SK-MEL-5 (cell line): ENCODE measurements around the gene CLN6. TPM values are rescaled to one million over a fixed set of nuclear protein-coding genes. Genes with fewer than 3 reads are reported as not detected.
"Not testable (repeated sequence)": the region's sequence is repeated elsewhere in the genome, so short reads cannot be mapped to it uniquely, and the experiment has no call there.

Experiments
- DNase-seq: peaks from one replicate; pipeline ENCODE4 v3.0.0-alpha.2; 2016; ENCODE audit warnings: low read depth, low spot score
- in situ Hi-C: cut with HindIII; loops from 2 replicates; pipeline ENCODE4 v1.10.0; 2016; ENCODE audit warnings: low sequenced_read_pairs, high pct_unique_total_duplicates, low pct_unique_long_range_greater_than_20kb
- total RNA-seq: library from RNA; depleted of rRNA; stranded (reverse); fragments of >200 nt; shearing (Covaris generic); gene quantifications from 2 replicates; pipeline ENCODE4 v1.2.3, GENCODE V29; 2014

CLN6 gene
- total RNA-seq, 1 experiment from 2014 or later, result 52.4 TPM

DNA sequence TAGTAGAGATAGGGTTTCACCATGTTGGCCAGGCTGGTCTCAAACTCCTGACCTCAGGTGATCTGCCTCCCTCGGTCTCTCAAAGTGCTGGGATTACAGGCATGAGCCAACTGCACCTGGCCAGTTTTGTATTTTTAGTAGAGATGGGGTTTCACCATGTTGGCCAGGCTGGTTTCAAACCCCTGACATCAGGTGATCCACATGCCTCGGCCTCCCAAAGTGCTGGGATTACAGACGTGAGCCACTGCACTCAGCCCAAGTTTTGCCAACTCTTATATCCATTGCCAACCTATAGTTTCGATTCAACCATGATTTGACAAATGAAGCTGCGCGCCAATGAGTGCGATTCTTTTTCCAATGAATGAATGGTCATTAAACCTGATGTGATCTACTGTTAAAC lies 26.5 kb downstream of the CLN6 start:
- in situ Hi-C loops, DNase-seq: not testable (repeated sequence)

DNA sequence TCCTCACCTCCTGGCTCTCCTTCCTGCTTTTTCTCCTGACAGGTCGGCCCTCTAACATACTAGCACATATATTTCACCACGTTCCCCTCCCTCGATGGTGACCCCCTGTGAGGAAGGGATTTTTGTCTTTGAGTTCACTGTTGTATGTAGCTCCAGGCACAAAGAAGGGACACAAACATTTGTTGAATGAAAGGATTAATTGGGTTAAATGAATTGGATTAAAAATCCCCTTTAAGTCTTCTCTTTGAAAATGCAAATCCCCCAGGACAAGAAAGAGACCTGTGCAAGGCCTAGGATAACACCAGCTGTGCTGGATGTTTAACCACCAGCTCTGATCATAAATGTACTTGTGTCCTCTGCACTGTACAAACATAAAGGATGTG lies 27.7 kb downstream of the CLN6 start:
- in situ Hi-C loops, result no loop called here
- DNase-seq, result no peak

DNA sequence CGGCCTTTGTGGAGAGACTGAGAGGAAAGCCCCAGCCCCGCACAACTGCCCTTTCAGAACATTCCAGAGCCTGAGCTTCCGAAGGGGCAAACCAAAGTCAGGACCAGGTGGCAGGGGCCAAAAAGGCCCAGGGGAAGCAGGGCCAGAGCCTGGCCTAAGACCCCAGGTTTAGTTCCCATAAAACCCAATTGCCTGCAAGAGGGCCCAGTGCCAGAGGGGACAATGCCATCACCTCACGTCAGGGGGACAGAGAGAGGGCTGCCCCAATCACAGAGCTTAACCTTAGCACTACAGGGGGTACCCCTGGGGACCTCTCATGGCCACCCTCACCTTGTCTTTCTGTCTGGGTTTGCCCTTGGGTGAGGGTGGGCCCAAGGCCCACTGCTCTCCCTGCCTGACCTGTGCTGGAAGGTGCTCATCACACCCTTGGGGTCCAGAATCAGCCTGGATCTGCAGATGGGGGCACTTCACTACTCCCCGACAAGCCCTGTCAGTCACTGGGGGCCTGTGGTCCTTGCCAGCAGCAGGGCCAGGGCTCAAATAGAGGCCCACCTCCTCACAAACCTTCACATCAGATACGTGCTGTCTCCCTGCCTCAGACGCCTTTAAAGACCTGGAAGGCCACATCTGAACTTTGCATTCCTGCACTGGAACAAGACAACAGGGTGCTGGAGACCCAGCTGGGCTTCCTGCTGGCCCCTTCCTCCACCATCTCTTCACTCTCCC lies 28.2 kb downstream of the CLN6 start:
- in situ Hi-C loops, result no loop called here

DNA sequence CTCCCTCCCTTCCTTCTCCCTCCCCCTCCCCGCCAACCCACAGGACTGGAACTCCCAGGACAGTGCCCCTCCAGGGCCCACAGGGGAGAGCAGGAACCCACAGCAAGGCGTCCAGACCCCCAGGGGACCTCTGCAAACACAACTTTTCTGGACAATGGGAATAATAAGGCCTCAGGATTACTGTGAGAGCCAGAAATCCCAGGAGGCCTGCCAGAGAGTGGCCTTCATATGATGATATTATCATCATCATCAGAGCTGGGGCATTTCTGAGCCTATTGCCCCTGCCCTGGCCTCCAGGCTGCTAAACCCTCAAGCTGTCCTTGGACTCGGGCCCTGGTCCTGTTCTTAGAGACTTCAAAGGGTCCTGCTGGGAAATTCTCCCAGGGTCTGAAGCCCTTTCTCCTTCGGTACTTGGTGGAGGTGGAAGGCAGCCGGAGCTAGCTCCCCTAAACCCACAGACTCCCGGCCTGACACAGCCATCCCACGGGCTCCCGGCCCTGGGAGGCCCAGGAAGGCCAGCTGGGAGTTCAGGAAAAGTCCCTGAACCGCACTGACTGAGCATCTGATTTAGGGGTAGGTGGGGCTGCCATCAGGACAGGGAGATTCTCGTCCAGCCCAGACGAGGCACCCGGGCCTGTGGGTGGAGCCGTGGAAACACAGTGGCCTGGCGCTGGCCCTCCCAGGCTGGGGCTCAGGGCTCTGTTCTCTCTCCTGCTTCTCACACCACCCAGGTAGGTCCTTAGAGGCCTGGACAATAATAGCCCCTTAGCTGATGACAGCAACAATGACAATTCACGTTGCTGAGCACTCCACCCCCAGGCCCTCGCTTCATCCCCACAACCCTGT lies 29.3 kb downstream of the CLN6 start:
- DNase-seq, result no peak
- in situ Hi-C loops, result no loop called here

More for the DNA sequence above, 28.2 kb downstream of the CLN6 start:
- no peak for DNase-seq

DNA sequence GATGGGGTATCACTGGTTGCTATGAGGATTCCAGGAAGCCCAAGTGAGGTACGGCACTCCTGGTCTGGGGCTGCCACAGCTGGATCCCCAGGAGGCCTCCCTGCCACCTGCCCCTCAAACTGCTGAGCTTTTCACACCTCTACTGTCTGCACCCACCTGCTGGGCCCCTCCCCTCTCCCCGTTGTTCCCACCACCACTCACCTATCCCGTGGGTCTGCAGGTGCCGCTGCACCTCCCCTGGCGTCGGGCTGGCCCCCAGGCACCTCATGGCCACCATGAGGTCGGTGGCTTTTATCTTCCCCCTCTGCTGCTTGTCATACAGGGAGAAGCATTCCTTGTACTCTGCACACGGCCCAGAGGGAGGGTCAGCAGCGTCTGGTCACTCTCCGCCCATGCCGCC lies 30.2 kb downstream of the CLN6 start:
- in situ Hi-C loops, result no loop called here
- DNase-seq, result no peak

DNA sequence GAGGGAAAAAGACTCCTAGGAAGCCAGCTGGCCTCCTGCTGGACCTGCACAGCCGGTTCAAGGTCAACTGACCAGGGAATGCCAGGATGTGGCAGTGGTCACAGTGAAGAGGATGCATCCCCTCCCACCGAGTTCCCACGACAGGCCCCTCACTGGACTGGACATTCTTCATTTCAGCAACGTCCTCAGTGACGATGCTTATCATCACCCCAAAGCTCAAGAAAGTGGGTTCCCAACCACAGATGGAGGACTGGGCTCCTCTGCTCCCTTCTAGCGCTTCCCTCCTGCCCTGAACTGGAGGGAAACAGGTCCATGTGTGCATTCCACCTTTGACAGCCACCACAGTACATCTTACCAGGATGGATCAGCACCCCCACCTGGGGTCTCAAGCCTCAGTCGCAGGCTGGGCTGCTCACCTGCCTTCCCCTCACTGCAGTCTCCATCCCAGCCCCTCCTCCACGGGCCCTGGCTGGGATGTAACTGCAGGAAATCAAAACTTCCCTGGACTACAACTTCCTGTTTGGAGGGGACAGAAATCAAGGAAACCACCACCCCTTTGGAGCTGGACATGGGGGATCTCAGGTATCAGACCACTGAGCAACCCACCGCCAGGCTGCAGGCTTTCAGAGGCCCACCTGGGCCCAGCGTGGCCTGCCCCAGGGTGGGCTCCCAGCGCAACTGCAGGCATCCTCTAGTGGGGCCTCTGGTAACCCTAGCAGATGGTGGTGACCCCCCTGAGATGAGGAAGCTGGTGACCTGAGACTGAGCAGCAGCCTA lies 31.7 kb downstream of the CLN6 start:
- no peak for DNase-seq
- in situ Hi-C loops, result no loop called here

DNA sequence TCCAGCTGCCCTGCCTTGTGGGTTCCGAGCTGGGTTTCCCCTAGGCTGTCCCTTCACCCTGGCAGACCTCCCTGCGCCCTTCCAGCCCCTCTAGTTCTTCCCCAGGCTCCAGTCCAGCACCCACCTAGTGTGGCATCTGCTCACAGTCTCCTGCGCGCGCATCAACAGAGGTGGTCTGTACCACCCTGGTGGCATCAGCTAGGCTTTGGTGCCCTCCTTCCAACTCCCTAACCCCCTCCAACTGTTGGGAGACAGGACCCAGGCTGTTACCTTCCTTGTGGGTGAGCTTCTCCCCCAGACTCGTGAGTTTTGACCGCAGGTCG lies 32.4 kb downstream of the CLN6 start:
- in situ Hi-C loops, result no loop called here

DNA sequence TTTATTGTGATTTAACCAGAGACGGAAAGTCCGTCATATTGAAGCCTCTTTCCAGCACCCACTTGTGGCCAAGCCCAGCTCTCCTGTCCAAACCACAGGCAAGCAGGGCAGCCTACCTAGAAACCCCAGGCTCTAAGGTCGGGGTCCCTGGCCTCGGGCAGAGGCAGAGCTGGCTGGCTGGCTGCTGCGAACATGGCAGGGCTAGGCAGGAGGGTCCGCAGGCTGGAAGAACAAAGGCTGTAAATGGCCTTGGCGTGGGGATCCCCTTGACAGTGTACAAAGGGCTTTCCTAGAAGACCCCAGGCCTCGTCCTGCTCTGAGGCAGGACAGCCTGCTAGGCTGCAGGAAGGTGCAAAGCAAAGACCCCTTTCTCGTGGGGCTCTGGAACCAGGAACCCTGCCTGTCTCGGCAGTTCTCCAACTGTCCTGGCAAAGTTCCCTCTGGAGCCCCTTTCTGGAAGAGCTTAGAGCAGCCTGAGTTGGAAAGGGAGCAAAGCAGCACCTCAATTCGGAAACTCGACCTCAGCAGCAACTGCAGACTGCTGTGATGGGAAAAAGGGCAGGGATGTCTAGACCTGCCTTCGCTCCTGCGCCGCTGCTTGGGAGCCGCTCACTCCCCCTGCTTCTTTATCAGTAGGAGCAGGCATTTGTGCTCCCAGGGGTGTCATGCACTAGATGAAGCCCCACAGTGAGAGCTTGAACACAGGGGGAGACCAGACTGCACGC lies 32.9 kb downstream of the CLN6 start:
- in situ Hi-C loops, result no loop called here
- no peak for DNase-seq

More for the DNA sequence above, 32.4 kb downstream of the CLN6 start:
- DNase-seq, result no peak

DNA sequence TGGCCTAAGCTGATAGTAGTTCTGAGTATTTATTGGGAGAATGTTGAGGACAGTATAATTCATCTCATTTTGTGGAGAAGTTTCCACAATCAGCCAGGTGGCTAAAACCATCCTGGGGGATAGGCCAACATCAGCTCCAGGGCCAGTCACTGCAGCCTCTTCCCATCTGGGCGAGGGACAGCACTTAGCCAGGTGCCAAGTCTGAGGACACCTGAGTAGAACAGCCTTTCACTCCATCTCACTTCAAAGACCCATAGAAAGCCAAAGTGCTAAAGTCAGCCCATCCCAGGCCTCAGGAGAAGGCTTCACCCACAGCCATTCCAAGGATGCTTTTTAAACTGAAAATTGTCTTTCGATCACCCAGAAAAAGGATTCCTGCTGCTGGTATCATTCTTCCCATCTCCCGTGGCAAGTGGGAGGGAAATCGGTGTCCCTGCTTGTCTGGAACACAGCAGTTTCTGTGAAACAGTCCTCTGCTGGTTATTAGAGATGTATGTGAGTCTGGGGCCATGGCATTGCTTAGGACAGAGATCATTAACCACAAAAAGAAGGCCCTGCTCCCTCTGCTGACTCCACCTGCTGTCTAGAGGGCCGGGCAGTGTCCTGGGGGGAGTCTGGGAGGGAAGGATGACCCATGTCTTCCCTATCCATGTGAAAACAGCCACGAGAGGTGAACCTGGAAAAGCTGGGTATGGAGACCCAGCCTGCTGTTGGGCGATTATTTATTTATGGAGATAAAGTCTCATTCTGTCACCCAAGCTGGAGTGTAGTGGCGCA lies 34.0 kb downstream of the CLN6 start:
- in situ Hi-C loops, result no loop called here
- no peak for DNase-seq

DNA sequence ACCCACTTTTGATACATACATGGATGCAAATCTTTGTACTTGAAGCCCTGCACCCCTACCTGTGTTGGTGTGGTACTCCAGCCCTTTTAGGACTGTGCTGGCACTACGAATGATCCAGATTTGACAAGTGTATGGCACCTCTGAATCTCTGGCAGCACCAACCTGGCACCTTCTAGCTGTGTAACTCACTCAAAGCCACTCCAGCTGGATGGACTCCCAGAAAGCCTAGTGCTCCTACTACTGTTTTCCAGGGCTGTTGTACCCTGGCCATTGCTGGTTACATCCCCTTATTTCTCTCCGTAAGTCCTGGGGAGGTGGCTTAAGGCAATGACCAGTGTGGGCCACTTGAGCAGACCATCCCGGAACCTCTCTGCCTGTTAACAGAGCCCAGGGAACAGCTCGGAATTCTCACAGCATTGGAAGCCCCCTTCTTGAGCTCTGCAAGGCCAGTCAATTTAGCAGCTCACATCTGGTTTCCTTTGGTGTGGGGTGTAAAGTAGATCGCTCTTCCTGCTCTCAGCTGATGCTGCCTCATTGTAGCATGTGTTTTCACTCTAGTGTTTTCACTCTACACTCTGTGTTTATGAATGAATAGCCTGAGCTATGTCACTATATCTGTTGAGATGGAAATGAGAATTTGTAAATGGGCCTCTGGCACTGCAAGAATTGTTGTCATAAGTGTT lies 36.6 kb downstream of the CLN6 start:
- in situ Hi-C loops, result no loop called here
- no peak for DNase-seq

DNA sequence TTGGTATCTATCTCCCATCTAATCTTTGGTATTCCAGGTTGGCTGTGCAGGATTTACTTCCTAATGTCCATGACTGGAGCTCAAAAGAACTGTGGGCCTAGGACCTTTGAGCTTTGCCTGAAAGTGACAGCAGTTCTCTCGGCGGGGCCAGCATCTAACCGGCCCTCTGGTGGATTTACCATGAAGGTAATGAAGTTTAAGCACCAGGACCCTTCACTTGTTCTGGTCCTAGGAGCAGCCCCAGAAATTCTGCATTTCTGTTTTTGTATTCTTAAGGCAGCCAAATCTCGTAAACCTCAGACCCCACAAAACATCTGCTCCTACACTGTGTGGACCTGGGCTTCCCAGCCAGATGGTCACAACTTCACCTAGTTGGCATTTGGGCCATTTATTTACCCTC lies 37.4 kb downstream of the CLN6 start:
- in situ Hi-C loops, result no loop called here
- no peak for DNase-seq

DNA sequence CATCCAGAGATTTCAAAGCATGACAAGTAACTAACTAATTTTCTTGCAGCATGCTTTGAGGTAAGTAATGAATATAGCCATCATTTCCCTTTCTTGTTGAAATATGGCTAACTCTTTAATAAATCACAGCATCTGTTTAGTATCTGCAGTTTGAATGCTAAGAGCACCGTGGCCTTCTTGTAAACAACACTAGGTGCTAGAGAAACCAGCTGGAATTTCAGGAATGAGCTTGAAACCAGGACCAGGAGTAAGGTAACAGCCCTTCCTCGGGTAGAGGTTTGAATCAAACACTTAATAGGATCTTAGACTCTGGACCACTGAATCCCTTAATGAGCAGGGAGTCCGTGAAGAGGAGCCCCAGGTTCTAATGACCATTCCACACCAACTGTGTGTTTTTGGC lies 38.0 kb downstream of the CLN6 start:
- in situ Hi-C loops, result no loop called here
- no peak for DNase-seq

DNA sequence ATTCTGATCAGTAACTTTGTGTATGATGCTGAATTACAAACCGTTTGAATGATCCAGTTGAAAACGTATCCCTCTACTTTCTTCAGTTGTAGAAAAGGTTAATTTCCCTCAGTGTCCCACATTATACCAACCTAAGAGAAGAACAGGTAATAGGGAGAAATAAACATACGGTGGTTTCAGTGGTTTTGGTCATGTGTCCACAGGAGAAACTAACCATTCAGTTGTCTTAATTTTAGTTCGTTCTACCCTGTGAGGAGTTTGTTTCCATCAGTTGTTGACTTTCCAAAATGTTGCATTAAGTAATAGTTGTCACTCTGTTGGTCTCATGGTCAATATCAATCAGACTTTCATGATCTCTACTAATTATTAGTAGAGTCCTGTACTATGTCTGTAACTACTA lies 39.5 kb downstream of the CLN6 start:
- in situ Hi-C loops, result no loop called here
- DNase-seq, result no peak

DNA sequence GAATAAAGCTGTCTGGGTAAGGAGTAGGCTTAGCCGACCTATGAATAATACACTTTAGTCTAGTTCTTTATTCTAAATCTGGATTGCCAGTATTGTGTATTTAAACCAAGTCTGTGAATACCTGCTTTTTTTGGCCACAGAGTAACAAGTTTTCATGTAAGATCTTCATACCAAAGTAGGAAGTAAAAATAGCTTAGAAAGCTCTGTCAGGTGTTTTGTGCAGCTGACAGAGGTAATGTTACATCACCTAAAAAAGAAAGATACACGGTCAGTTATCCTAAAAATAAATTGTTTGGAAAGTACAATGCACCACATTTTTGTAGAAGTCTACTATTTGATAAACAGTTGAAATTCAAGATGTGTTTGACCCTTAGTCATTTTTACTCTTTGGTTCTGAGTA lies 40.9 kb downstream of the CLN6 start:
- in situ Hi-C loops, result no loop called here
- DNase-seq, result no peak

DNA sequence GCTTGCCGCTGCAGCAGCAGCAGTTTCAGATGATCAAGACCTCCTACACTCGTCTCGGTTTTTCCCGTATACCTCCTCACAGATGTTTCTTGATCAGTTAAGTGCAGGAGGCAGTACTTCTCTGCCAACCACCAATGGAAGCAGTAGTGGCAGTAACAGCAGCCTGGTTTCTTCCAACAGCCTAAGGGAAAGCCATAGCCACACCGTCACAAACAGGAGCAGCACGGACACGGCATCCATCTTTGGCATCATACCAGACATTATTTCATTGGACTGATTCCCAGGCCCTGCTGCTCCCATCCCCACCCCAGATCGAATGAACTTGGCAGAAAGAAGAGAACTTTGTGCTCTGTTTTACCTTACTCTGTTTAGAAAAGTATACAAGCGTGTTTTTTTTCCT lies 42.0 kb downstream of the CLN6 start:
- DNase-seq, result no peak
- in situ Hi-C loops, result no loop called here

DNA sequence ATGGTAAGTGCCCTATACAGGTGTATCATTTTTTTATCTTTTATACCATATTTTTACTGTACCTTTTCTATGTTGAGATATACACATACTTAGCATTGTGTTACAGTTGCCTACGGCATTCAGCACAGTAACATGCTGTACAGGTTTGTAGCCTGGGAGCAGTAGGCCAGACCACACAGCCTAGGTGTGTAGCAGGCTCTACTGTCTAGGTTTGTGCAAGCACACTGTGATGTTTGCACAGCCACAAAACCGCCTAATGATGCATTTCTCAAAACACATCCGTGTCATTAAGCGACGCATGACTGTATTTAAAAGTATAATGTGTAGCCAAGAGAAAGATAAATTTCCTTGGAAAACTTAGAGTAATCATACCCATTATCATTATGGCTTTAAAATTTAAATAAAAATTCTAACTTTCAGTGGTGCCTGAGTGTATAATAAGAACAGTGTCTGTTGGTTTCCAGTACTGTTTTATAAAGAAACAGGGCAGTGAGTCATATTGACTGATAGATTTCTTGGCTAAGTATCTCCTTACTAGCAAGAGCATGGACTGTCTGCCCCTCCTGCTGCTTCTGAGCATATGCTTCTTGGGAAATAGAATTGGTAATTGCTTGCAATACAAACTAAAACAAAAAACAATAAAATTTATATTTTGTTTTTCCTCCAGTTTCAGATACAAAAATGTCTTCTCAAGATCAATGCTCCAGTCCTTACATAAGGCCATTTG lies 42.7 kb downstream of the CLN6 start:
- in situ Hi-C loops, result no loop called here
- DNase-seq, result no peak
